HG03108 (cell line): ENCODE data around the gene XKR7.

ENCODE experiments used
- ATAC-seq: cut with Tn5 transposase; IDR thresholded peaks from one replicate; pipeline ENCODE4 v1.9.1; 2021; ENCODE audit warnings: moderate library complexity; ENCODE audit not compliant: unreplicated experiment

XKR7 gene

DNA sequence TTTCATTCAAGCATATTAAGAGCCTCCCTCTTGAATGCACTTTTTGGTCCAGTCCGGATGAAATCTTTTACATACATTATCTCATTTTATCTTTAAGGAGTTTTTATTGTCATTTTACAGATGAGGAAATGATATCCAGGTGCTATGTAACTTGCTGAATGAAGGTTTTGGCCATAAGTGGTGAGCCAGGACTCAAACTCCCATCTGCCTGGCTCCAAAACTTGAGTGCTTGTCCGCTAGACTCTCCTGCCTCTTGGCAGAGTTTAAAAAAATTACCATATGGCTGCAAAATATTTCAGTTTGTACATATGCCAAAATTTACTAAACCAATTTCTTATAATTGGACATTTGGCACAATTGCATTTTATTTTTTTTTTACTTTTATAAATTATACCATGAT is 28.3 kb upstream of the XKR7 start:
- no peak for ATAC-seq

DNA sequence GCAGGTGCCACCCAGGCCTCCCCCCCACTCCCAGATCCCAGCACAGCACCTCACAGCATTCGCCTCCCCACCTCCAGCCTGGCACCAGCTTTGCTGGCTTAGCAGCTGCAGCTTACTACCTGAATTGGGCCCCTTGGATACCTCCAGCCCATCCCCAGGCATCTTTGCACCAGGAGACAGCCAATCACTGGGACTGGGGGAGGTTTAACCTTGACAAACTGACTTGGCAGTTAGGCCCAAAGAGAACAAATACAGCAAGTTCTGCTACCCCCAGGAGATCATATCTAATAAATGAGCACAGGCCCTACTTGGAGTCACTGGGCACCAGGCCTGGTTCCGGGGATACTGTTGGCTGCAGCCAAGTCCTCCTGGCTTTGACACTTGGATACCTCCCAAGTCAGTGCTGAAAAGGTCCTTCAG is 24.9 kb upstream of the XKR7 start:
- ATAC-seq, result no peak

DNA sequence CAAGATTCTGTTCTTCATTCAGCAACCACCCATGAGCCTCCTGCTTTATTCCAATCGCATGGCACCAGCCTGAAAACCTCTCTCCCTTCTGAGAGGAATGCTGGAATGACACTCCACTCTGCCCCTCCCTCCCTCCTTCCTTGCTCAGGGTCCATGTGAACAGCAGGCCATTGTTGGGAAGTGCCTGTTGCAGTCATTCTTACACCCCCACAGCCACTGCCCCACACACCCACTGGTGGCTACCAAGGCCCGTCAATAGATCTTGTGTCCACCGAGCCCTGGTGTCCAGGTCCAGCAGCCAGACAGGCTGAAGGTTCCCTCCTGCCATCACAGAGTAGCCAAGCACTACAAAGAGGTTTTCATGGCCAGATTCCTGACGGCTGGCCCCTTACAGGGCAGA is 22.6 kb upstream of the XKR7 start:
- no peak for ATAC-seq

DNA sequence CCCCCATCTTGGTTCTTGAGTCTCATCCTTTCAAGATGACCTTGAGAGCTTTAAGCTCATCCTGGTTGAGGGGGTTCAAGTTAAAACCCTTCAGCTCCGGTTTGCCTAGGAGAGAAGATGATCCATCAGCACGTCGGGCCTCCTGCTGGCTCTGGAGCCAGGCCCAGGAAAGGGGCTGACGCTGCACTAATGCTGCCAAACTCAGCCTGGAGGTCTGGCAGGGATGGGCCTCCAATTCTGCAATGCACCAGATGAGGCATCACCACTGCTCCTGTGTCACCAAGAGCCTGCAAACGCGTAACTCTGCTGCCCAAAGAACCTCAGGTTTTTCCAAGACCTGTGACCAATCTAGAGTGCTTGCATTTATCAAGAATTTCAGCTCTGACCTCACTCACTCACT is 22.2 kb upstream of the XKR7 start:
- no peak for ATAC-seq

DNA sequence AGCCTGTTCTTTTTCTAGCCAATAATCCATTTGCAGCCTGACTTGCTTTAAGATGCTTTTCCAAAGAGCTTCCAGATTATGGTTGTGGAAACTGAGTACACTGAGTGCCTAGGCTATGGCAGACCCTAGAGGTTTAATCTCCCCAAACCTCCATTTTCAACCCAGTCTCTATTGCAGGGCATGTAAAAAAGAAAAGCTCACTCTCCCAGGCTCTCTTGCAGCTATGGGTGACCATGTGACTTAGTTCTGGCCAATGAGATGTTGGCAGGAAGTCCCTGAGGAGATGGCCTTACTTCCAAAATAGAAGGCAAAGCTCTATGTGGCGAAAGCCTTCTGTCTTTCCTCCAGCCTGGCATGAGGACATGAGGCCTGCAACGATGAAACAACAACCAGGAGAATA is 19.9 kb upstream of the XKR7 start:
- ATAC-seq, result no peak

DNA sequence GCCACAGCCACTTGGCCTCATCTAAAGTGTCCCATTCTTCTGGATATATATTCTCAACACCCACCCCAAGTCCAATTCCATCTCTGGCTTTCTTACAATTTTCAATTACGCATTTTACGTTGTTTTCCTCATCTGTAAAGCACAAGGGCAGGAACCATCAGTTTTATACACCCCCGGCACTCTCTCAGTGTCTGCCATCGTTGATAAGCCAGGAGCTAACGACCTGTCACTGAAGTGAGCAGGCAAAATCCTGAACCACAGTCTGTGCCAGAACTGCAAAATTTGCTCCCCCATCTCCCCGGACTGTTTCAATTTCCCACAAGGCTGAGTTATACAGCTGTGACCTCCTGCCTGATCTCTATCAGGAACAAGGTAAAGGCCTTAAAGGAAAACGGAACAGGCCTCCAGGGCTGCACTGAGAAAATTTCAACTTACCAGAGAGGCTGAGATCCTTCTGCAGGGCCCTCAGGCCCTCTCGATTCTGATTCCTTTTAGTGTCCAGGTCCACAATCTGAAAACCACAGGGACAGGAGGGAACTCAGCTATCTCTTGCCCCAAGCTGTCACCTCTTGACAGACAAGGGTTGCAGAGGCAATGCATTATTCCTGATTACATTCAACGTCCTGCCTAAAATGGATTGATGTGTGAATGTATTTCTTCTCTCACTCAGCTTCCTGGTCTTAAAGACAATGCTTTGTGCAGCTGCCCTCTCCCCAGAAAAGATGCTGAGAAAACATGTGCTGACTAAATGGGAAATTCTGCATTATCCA is 17.9 kb upstream of the XKR7 start:
- no peak for ATAC-seq

DNA sequence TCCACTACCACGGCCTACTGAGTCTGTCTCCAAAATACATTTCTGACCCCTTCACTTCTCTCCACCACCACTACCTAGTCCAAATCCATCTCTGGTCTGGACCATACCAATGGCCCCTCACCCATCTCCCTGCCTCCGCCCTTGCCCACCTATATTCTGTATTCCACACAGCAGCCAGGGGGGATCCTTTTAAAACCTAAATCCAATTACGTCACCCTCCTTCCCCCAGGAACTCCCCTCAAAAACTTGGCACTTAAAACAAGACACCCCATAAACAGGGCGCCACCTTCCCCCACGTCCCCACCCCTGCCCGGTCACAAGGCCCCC is 16.8 kb upstream of the XKR7 start:
- ATAC-seq, result no peak

DNA sequence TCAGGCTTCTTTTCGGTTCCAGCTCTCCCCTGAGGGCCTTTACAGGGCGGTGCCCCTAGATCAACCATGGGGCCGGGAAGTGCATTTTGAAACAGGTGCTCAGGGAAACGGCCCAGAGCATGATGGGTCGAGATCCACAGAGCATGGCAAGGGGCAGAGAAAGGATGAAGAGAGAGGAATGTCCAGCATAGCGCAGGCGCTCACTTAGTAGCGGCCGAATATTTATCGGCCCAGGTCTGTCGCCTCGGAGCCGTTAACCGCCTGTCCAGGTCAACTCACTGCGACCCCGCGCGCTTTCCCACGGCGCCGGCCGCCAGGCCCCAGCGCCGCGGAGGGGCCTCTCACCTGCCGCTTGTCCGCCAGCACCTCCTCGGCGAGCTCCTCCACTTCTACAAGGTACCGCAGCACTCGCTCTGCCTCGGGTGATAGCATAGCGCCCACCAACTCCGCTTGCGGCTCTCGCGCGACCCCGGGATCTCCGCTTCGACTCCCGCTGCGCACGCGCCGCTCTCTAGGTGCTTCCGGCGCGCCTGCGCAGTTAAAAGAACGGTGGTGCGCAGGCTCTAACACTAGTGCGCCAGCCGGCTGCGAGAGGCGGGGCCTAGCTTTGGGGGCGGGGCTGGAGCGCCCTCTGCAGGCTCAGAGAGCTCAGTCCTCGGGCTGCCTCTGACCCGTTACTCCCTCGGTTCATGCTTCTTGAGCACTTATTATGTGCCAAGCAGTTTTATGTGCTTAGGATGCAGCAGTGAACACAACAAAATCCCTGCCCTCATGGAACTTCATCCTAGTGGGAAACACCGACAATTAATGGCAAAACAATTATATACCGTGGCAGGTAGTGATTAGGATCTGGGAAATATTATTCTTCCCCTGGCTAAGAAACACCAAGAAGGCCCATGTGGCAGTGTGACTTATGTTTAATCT is 16.2 kb upstream of the XKR7 start, which contains the start of gene PDRG1:
Gene PDRG1 (minus strand): TSS at position 517 of the 924 bp plus-strand sequence. CDS start 85 bp downstream, at position 432.
- ATAC-seq, result peak; percentile 90

DNA sequence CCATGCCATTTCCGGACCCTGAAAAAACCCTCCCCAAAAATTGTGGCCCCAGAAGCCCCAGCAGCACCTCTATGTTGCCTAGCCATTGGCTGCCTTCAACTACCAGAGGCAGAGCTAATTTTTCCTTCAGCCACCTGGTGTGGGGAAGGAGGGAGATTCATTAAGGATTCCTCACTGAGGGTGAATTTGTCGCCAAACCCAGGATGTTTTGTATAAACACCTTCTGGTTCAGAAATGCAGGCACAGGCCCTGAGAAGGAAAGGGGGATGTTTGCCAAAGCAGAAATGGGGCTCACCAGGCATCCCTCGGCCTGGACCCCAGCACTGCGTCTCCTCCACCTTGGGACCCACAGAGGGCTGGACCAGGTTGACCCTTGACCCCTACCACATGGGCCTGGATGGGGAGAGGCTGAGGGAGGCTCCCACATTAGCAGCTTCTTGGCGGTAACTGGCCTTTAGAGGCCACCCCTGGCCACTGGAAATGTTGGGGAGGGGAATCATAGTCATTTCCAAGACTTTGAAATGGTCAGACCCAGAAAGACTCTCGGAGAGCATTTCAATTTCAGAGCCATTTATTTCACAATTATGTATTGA is 14.3 kb upstream of the XKR7 start:
- no peak for ATAC-seq

DNA sequence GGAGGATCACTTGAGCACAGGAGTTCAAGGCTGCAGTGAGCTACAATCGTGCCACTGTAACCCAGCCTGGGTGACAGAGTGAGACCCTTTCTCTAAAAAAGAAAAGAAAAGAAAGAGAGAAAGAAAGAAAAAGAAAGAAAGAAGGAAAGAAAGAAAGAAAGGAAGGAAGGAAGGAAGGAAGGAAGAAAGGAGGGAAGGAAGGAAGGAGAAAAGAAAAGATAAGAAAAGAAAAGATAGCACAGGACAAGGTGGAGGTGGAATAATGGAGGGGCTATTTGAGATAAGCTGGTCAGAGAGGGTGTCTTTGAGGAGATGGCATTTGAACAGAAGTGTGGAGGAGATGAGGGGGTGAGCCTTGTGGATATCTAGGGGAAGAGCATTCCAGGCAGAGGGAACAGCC is 13.5 kb upstream of the XKR7 start:
- ATAC-seq, result no peak

DNA sequence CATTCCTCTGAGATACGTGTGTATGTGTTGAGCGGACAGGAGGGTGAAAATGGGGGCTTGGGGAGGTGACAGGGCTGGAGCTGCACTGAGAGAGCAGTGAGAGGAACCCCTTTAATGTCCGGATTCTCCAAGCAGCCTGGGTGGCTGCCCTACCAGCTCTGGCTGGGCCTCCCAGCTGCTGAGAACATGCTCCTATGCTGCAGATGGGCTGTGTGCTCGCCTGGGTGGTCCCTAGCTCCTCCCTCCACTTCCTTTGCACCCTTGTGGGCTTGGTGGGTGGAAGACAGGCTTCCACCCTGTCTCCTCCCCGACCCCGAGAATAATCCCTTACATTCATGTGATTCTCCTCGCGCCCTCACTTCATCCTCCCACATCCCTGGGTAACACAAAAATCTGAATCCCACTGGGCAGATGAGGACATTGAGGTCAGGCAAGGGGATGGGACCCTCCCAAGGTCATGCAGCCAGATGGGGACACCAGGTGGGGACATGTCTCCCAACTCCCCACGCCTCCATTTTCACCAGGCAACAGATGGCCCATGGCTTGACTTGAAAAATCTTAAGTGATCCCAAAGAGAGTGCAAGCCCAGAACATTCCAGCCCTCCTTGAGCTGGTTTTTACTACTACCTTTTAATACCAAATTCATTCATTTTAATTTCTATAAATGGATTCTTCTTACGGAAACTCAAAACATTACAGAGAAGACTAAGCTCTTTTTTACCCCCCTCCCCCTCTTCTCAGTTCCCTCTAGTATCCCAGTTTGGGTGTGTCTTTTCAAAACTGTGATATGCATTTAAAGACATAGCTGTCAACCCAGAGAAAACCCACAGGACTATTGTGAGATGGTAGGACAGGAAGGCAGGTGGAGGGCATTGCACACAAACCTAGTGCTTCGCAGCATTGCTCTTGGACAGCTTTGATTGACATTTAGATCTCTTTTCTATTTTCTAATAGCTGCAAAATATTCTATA is 11.1 kb upstream of the XKR7 start:
- ATAC-seq, result no peak

DNA sequence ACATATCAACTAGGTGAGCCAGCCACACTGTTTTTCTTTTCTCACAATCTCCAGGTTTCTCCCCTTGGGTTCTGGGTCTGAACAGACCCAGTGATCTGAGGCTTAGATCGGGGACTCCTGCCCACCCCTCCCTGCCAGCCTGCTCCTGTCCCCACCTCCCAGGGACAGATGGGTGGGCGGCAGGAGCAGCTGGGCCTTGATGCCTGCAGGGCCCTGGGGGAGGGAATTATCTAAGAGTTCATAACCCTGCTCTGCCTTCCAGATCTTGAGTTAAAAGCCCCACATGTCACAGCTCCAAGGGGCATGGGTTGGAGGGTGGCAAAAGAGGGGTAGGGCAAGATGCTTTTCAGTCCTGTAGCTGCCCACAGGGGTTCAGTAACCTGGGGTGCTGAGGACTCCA is 5.2 kb upstream of the XKR7 start:
- no peak for ATAC-seq

DNA sequence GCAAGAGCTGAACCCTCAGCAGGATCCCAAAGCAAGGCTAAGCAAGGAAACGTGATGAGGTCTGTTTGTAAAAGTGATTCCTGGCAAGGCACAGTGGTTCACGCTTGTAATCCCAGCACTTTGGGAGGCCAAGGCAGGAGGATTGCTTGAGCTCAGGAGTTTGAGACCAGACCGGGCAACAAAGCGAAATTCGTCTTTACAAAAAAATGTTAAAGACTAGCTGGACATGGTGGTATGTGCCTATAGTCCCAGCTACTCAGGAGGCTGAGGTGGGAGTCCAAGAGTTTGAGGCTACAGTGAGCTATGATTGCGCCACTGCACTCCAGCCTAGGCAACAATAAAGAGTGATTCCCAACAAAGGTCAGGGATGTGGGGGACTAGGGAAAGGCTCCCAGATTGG is 4.1 kb upstream of the XKR7 start:
- no peak for ATAC-seq

DNA sequence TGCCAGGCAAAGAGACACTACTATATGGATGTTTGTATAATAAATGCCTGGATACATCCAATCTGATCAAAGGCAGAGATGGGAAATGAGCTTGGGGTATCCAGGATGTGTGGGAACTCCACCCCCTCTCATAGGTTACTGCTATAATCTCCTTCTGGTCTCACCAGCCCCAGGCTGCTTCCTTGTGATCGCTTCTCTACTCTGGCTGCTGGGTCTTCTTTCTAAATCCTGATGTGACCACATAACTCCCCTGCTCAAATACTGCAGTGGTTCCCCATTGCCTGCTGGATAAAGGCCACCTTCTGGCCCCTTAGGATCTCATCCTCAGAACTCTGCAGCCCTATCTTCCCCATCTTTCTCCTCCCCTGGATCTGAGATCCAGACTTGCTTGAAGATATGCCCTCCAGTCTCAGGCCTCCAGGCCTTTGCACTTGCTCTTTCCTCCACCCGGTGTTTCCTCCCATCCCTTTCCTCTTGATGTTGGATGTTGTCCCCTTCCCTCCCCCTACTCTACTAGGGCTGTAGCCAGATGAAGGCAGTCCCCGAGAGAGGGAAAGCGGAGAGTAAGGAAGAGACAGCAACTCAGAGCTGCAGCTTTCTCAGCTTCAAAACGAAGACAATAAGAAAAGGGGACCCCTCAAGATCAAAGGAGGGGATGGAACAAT is 828 bp upstream of the XKR7 start:
- no peak for ATAC-seq

DNA sequence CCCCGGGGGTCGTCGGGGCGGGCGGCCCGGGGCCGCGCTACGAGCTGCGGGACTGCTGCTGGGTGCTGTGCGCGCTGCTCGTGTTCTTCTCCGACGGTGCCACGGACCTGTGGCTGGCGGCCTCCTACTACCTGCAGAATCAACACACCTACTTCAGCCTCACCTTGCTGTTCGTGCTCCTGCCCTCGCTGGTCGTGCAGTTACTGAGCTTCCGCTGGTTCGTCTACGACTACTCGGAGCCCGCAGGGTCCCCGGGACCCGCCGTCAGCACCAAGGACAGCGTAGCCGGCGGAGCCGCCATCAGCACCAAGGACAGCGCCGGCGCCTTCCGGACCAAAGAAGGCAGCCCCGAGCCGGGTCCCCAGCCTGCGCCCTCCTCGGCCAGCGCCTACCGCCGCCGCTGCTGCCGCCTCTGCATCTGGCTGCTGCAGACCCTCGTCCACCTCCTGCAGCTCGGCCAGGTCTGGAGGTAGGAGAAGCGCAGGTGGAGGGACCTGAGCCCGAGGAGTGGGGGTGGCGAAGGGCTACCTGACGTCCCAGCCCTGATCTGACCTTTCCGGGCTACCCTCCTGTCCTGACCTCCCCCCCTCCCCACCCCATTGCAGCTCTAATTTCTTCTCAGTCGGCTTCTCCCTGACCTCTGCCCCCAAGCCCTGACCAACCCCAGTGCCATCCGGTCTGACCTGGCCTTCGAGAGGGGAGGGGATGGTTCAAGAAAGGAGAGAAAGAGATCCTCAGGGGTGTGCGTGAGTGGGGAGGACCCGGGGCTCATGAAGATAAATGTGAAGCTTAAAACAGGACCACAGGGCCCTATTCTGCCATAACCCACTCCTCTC is 558 bp downstream of the XKR7 start:
- no peak for ATAC-seq

DNA sequence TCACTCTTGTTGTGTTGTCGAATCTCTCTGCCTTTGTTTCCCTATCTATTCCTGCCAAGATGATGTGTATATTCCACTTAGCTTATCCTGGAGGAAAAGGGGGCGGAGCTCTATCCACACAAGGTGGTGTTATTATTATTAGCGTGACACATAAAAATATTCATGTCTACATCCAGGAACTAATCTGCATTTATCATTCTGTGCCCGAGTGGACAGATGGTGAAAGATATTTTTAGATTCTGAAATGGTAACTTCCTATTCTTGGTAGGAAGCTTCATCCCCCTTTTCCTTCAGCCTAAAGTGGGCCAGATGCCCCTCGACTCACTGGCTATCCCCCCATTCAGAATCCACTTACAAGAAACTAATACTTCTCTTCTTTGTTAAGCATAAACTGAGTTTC is 2.0 kb downstream of the XKR7 start:
- ATAC-seq, result no peak

DNA sequence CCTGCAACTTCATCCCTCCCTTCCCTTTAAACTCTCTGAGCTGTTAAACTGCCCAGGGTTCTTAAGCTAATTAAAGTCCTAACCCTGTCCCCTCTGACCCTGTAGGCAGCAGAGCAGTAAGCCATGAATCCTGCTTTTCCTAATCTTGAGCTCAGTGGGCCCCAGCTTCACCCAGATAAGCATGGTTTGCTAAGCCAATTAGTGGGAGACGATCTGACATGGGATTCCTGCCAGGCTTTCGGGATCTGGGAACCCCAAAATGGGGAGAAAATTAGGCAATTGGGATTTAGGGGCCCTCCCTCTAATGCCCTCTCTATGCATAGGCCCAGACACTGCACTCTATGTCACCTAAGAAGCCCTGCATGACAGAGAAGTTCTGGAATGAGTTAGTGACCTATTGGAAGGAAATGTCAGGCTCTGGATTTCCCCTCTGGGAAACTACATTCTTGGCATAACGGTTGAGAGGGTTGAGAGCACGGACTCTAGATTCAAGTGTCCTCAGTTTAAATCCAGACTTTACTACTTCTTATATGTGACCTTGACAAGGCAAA is 4.6 kb downstream of the XKR7 start:
- ATAC-seq, result no peak

DNA sequence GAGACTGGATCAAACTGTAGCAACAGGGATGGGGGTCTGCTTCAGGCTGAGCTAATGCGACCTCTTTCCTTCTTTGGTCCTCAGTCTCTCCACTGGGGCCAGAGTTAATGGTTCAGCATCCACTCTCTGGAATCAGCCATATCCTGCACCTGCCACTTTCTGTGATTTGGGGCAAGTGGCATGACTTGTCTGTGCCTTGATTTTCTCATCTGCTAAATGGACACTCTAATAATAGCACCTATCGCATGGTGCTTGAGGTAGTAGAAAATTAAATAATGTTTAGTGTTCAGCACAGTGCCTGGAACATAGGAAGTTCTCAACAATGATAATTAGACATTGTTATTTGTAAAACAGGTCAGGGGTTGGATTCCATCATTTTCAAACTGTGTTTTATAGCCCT is 6.3 kb downstream of the XKR7 start:
- no peak for ATAC-seq

DNA sequence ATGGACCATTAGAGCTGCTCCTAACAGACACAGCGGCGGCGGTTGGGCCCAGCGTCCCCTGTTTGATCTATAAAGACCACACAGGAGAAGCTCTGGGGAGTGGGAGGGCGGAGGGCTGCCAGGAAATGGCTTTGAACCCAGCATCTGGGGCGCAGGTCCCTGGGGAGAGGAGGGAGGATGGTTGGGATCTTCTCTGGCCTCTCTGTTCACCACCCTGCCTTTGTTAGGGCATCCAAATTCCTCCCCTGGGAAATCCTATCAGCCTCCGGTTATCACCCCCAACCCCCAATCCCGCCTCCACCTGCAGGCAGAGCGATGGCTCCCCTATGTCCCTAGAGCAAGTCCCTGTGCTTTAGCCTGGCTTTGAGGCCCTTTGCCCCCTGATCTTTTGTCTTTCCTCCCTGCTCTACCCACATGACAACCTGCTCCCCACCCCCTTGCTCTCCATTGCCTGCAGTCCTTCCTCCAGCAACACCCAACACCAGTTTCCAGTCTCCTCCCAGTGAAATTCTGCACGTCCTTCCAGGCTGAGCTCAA is 7.1 kb downstream of the XKR7 start:
- ATAC-seq, result no peak
